ENCODE results near the gene BCS1L. TPM values are rescaled to one million over a fixed set of nuclear protein-coding genes. Genes with fewer than 3 reads are reported as not detected.
"Not testable (repeated sequence)": the region's sequence is repeated elsewhere in the genome, so short reads cannot be mapped to it uniquely, and the experiment has no call there.

BCS1L gene
- total and polyA plus RNA-seq, 12 donors, result 34.8 to 84.2 (median 45.9) TPM

DNA sequence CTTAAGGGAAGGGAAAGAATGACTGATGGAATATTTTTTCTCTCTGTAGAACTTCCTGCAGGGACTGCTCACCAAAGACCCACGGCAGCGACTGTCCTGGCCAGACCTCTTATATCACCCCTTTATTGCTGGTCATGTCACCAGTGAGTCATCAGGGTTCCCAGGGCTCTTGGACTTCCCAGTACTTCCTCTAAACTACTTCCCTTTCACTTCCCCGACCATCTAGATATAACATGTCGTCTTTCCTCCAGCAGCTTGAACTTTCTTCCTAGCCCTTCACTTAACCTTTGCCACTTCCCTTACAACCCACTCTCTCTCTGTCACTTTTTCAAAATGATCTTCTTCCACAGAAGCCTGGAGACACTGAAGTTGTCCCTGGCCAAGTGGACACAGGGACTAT, 19.6 kb downstream of the BCS1L start:
- peak in 2 of 8 donors; percentile 41 to 55 for ATAC-seq
- whole genome bisulfite sequencing, 2 donors, result 51 to 61% methylated on average over 4 of the region's 4 CpGs
- DNase-seq, result no peak
- Histone ChIP-seq H3K4me3 (no peak overlapping the region), H3K27ac (peak overlapping the region in 1 of 10 donors; percentile 3), H3K36me3 (peaks cover 0 to 84% (median 6%) of the 10 kb centered on the region in 9 donors), H3K9me3 (no peaks in the 10 kb centered on the region), H3K27me3 (no peaks in the 10 kb centered on the region), H3K4me1 (peaks cover 0 to 10% (median 0%) of the 10 kb centered on the region in 9 donors)
- intact Hi-C loops (cut with DNase I), result no loop called here
- TF ChIP-seq, protein P1, sequence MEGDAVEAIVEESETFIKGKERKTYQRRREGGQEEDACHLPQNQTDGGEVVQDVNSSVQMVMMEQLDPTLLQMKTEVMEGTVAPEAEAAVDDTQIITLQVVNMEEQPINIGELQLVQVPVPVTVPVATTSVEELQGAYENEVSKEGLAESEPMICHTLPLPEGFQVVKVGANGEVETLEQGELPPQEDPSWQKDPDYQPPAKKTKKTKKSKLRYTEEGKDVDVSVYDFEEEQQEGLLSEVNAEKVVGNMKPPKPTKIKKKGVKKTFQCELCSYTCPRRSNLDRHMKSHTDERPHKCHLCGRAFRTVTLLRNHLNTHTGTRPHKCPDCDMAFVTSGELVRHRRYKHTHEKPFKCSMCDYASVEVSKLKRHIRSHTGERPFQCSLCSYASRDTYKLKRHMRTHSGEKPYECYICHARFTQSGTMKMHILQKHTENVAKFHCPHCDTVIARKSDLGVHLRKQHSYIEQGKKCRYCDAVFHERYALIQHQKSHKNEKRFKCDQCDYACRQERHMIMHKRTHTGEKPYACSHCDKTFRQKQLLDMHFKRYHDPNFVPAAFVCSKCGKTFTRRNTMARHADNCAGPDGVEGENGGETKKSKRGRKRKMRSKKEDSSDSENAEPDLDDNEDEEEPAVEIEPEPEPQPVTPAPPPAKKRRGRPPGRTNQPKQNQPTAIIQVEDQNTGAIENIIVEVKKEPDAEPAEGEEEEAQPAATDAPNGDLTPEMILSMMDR (IDR thresholded peaks at IDR 0.05), result no peak

DNA sequence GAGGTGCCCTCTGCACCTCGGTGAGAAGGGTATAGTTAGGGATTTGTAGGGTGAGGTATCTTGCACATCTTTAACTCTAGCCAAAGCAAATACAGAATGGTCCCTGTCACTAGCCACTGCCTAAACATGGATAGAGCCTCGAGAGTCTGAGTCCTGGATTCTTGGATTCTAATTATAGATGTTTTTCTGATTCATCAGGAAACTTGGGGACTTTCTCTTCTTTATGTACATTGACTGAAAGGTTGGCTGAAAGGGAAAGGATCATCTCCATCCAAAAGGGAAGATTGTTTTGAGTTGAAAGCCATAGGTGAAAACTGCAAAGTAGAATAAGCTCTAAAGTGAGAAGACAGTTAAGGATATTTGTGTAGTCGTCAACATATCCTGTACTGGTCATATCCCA, 20.6 kb downstream of the BCS1L start:
- TF ChIP-seq, protein P1 (IDR thresholded peaks at IDR 0.05), result no peak
- intact Hi-C loops (cut with DNase I), result no loop called here
- Histone ChIP-seq H3K27ac (no peak overlapping the region), H3K9me3 (no peaks in the 10 kb centered on the region), H3K27me3 (no peaks in the 10 kb centered on the region), H3K4me3 (no peak overlapping the region), H3K36me3 (peaks cover 0 to 90% (median 6%) of the 10 kb centered on the region in 9 donors), H3K4me1 (peaks cover 0 to 10% (median 0%) of the 10 kb centered on the region in 9 donors)
- no peak for DNase-seq
- no peak for ATAC-seq
- 75 to 89% methylated on average over 3 of the region's 3 CpGs for WGBS, 2 donors

DNA sequence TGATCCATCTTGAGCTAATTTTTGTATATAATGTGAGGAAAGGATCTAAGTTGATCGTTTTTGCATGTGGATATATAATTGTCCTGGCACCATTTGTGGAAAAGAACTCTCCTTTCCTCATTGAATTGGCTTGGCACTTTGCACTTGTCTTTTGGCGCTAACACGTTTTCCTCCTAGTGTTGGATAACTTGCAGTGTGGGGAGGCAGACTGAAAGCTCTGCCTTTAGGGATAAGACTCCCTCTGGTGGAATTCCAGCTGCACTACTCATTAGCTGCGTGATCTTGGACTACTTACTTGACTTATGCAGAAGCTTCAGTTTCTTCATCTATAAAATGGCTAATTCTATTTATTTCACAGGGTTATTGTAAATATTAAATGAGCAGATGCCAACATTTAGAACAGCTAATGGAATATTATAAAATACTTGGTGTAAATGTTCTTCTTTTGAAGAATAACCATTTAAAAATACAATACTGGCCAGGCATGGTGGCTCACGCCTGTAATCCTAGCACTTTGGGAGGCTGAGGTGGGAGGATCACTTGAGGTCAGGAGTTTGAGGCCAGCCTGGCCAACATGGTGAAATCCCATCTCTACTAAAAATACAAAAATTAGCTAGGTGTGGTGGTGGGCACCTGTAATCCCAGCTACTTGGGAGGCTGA, 28.0 kb downstream of the BCS1L start:
- WGBS, 2 donors, result 20 to 21% methylated on average over 5 of the region's 5 CpGs
- H3K27ac ChIP-seq; intact Hi-C loops (cut with DNase I); H3K9me3 ChIP-seq; H3K4me3 ChIP-seq; H3K27me3 ChIP-seq: not testable (repeated sequence)
- peaks cover 0 to 11% (median 4%) of the 10 kb centered on the region in 9 donors for H3K4me1 ChIP-seq
- peak; percentile 64 to 94 (median 84) for ATAC-seq
- peaks cover 0 to 71% (median 32%) of the 10 kb centered on the region in 9 donors for H3K36me3 ChIP-seq
- TF ChIP-seq, protein P1 (IDR thresholded peaks at IDR 0.05), result peak; percentile 64 to 88 (median 81)
- DNase-seq, result peak in 1 of 2 donors; percentile 55

DNA sequence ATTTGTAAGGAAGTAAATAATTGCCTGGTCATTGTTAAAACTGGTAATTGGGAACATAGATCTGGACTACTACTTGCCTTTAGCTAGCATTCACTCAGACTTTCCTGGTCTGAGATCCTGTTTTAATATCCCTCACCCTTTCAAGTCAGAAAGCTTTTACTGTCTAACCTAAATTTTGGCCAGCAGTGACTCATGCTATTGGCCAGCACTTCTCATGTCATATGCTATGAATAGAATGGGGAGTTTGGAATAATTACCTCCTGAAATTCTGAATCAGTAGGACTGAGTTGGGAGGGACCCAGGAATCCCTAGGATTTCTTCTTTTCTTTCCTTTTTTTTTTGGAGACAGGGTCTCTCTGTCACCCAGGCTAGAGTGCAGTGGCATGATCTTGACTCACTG, 31.8 kb downstream of the BCS1L start:
- Histone ChIP-seq H3K36me3 (peaks cover 0 to 75% (median 39%) of the 10 kb centered on the region in 9 donors), H3K27me3 (no peaks in the 10 kb centered on the region), H3K4me3 (no peak overlapping the region), H3K9me3 (no peaks in the 10 kb centered on the region), H3K27ac (no peak overlapping the region), H3K4me1 (peaks cover 0 to 11% (median 4%) of the 10 kb centered on the region in 9 donors)
- intact Hi-C loops (cut with DNase I), result no loop called here
- TF ChIP-seq, protein P1 (IDR thresholded peaks at IDR 0.05), result no peak
- DNase-seq (no peak), ATAC-seq (peak in 3 of 8 donors; percentile 40 to 61 (median 48))

All from heart right ventricle (tissue), 16 donors.